ENCODE measurements around the gene TRIM77. TPM values are rescaled to one million over a fixed set of nuclear protein-coding genes. Genes with fewer than 3 reads are reported as not detected.
"Not testable (repeated sequence)": the region's sequence is repeated elsewhere in the genome, so short reads cannot be mapped to it uniquely, and the experiment has no call there.

TRIM77 gene
- total and polyA plus RNA-seq, 4 experiments from 2014 or later: not detected

GRCh38 chr11:89675383-89675782 is 34.7 kb upstream of the TRIM77 start:
- H3K9me3 Mint-ChIP-seq; H3K27me3 Mint-ChIP-seq; H3K9me3 ChIP-seq (ENCODE audit: control insufficient read depth in 1 of 2, low read length in 2 of 2); intact Hi-C loops (cut with micrococcal nuclease); H3K36me3 ChIP-seq (ENCODE audit: insufficient read depth, low read length); H3K27ac ChIP-seq (ENCODE audit: low read depth, low read length); H3K4me3 Mint-ChIP-seq; H3K27ac Mint-ChIP-seq; H3K4me1 Mint-ChIP-seq; H3K4me3 ChIP-seq (ENCODE audit: low read length in 2 of 2); H3K27me3 ChIP-seq (ENCODE audit: insufficient read depth, low read length); H3K4me1 ChIP-seq (ENCODE audit: insufficient read depth, low read length); DNase-seq; H3K36me3 Mint-ChIP-seq; CTCF ChIA-PET (ENCODE audit: partially characterized antibody); POLR2A ChIA-PET (ENCODE audit: partially characterized antibody): not testable (repeated sequence)

- H3K27me3 Mint-ChIP-seq; H3K36me3 Mint-ChIP-seq; intact Hi-C loops (cut with micrococcal nuclease); H3K4me3 ChIP-seq (ENCODE audit: low read length in 2 of 2); DNase-seq; POLR2A ChIA-PET (ENCODE audit: partially characterized antibody); H3K36me3 ChIP-seq (ENCODE audit: insufficient read depth, low read length); H3K27me3 ChIP-seq (ENCODE audit: insufficient read depth, low read length); H3K9me3 ChIP-seq (ENCODE audit: control insufficient read depth in 1 of 2, low read length in 2 of 2); H3K4me1 Mint-ChIP-seq; CTCF ChIA-PET (ENCODE audit: partially characterized antibody); H3K27ac Mint-ChIP-seq; H3K4me1 ChIP-seq (ENCODE audit: insufficient read depth, low read length); H3K4me3 Mint-ChIP-seq; H3K27ac ChIP-seq (ENCODE audit: low read depth, low read length): not testable (repeated sequence)
- peaks cover 0 to 10% (median 3%) of the 10 kb centered on the region in 8 donors for H3K9me3 Mint-ChIP-seq
Observed at GRCh38 chr11:89675948-89676347, 34.2 kb upstream of the TRIM77 start.

- H3K4me1 ChIP-seq (ENCODE audit: insufficient read depth, low read length); H3K27me3 ChIP-seq (ENCODE audit: insufficient read depth, low read length); H3K4me3 ChIP-seq (ENCODE audit: low read length in 2 of 2); H3K27me3 Mint-ChIP-seq; H3K36me3 Mint-ChIP-seq; intact Hi-C loops (cut with micrococcal nuclease); H3K9me3 Mint-ChIP-seq; CTCF ChIA-PET (ENCODE audit: partially characterized antibody); DNase-seq; H3K4me1 Mint-ChIP-seq; H3K27ac ChIP-seq (ENCODE audit: low read depth, low read length); H3K36me3 ChIP-seq (ENCODE audit: insufficient read depth, low read length); H3K4me3 Mint-ChIP-seq; H3K9me3 ChIP-seq (ENCODE audit: control insufficient read depth in 1 of 2, low read length in 2 of 2); POLR2A ChIA-PET (ENCODE audit: partially characterized antibody); H3K27ac Mint-ChIP-seq: not testable (repeated sequence)
Observed at GRCh38 chr11:89707080-89707479, 3.0 kb upstream of the TRIM77 start.

- CTCF ChIA-PET (ENCODE audit: partially characterized antibody): interaction anchor here (0.6 kb wide), 1 partner anchor 10 kb away, joined by 4 read pairs; no protein-coding TSS in a partner anchor
- H3K27ac ChIP-seq (ENCODE audit: low read depth, low read length); H3K36me3 Mint-ChIP-seq; H3K36me3 ChIP-seq (ENCODE audit: insufficient read depth, low read length); H3K4me1 ChIP-seq (ENCODE audit: insufficient read depth, low read length); H3K4me3 Mint-ChIP-seq; intact Hi-C loops (cut with micrococcal nuclease); POLR2A ChIA-PET (ENCODE audit: partially characterized antibody); H3K27ac Mint-ChIP-seq; H3K9me3 ChIP-seq (ENCODE audit: control insufficient read depth in 1 of 2, low read length in 2 of 2); H3K9me3 Mint-ChIP-seq; DNase-seq; H3K4me1 Mint-ChIP-seq; H3K27me3 Mint-ChIP-seq; H3K4me3 ChIP-seq (ENCODE audit: low read length in 2 of 2); H3K27me3 ChIP-seq (ENCODE audit: insufficient read depth, low read length): not testable (repeated sequence)
Observed at GRCh38 chr11:89724866-89725498, 14.9 kb downstream of the TRIM77 start.

GRCh38 chr11:89730215-89730614 is 20.1 kb downstream of the TRIM77 start:
- H3K27me3 ChIP-seq (ENCODE audit: insufficient read depth, low read length); H3K4me3 Mint-ChIP-seq; H3K4me1 ChIP-seq (ENCODE audit: insufficient read depth, low read length); H3K9me3 ChIP-seq (ENCODE audit: control insufficient read depth in 1 of 2, low read length in 2 of 2); intact Hi-C loops (cut with micrococcal nuclease); H3K27ac Mint-ChIP-seq; H3K4me3 ChIP-seq (ENCODE audit: low read length in 2 of 2); CTCF ChIA-PET (ENCODE audit: partially characterized antibody); H3K36me3 Mint-ChIP-seq; H3K4me1 Mint-ChIP-seq; H3K27ac ChIP-seq (ENCODE audit: low read depth, low read length); H3K27me3 Mint-ChIP-seq; DNase-seq; H3K9me3 Mint-ChIP-seq; H3K36me3 ChIP-seq (ENCODE audit: insufficient read depth, low read length); POLR2A ChIA-PET (ENCODE audit: partially characterized antibody): not testable (repeated sequence)

- Mint-ChIP-seq H3K27ac (no peak overlapping the region), H3K36me3 (no peaks in the 10 kb centered on the region), H3K4me1 (no peaks in the 10 kb centered on the region), H3K27me3 (no peaks in the 10 kb centered on the region), H3K9me3 (no peaks in the 10 kb centered on the region), H3K4me3 (no peak overlapping the region)
- H3K9me3 ChIP-seq (ENCODE audit: control insufficient read depth in 1 of 2, low read length in 2 of 2): no peaks in the 10 kb centered on the region
- H3K4me3 ChIP-seq (ENCODE audit: low read length in 2 of 2): no peak overlapping the region
- no peak overlapping the region for H3K27ac ChIP-seq (ENCODE audit: low read depth, low read length)
- no peaks in the 10 kb centered on the region for H3K4me1 ChIP-seq (ENCODE audit: insufficient read depth, low read length)
- ChIA-PET POLR2A (ENCODE audit: partially characterized antibody) (no interaction called here), CTCF (ENCODE audit: partially characterized antibody) (no interaction called here)
- DNase-seq: no peak
- intact Hi-C loops (cut with micrococcal nuclease): no loop called here
- no peaks in the 10 kb centered on the region for H3K36me3 ChIP-seq (ENCODE audit: insufficient read depth, low read length)
- H3K27me3 ChIP-seq (ENCODE audit: insufficient read depth, low read length): no peaks in the 10 kb centered on the region
Observed at GRCh38 chr11:89736566-89736965, 26.5 kb downstream of the TRIM77 start.

- no peaks in the 10 kb centered on the region for H3K9me3 Mint-ChIP-seq
- POLR2A ChIA-PET (ENCODE audit: partially characterized antibody): no interaction called here
Observed at GRCh38 chr11:89737116-89737515, 27.0 kb downstream of the TRIM77 start.

GRCh38 chr11:89741406-89741805 is 31.3 kb downstream of the TRIM77 start:
- H3K27ac ChIP-seq (ENCODE audit: low read depth, low read length); CTCF ChIA-PET (ENCODE audit: partially characterized antibody); intact Hi-C loops (cut with micrococcal nuclease); H3K4me1 ChIP-seq (ENCODE audit: insufficient read depth, low read length); H3K9me3 ChIP-seq (ENCODE audit: control insufficient read depth in 1 of 2, low read length in 2 of 2); H3K27me3 Mint-ChIP-seq; H3K4me1 Mint-ChIP-seq; DNase-seq; H3K9me3 Mint-ChIP-seq; POLR2A ChIA-PET (ENCODE audit: partially characterized antibody); H3K36me3 ChIP-seq (ENCODE audit: insufficient read depth, low read length); H3K36me3 Mint-ChIP-seq; H3K4me3 Mint-ChIP-seq; H3K4me3 ChIP-seq (ENCODE audit: low read length in 2 of 2); H3K27me3 ChIP-seq (ENCODE audit: insufficient read depth, low read length); H3K27ac Mint-ChIP-seq: not testable (repeated sequence)

More at GRCh38 chr11:89737116-89737515, 27.0 kb downstream of the TRIM77 start:
- H3K36me3 Mint-ChIP-seq: no peaks in the 10 kb centered on the region
- H3K27ac ChIP-seq (ENCODE audit: low read depth, low read length): no peak overlapping the region
- H3K9me3 ChIP-seq (ENCODE audit: control insufficient read depth in 1 of 2, low read length in 2 of 2): no peaks in the 10 kb centered on the region
- intact Hi-C loops (cut with micrococcal nuclease): no loop called here
- H3K4me3 Mint-ChIP-seq: no peak overlapping the region
- no peaks in the 10 kb centered on the region for H3K27me3 ChIP-seq (ENCODE audit: insufficient read depth, low read length)
- no peaks in the 10 kb centered on the region for H3K27me3 Mint-ChIP-seq
- H3K36me3 ChIP-seq (ENCODE audit: insufficient read depth, low read length): no peaks in the 10 kb centered on the region
- CTCF ChIA-PET (ENCODE audit: partially characterized antibody): no interaction called here
- no peak overlapping the region for H3K27ac Mint-ChIP-seq
- H3K4me3 ChIP-seq (ENCODE audit: low read length in 2 of 2): no peak overlapping the region
- no peaks in the 10 kb centered on the region for H3K4me1 ChIP-seq (ENCODE audit: insufficient read depth, low read length)
- no peak for DNase-seq
- no peaks in the 10 kb centered on the region for H3K4me1 Mint-ChIP-seq
